A549 (cell line): ENCODE results near the gene SCARB1. TPM values are rescaled to one million over a fixed set of nuclear protein-coding genes. Genes with fewer than 3 reads are reported as not detected.

Experiments
- ATAC-seq, 2 experiments: fragments of 200-7000 bp in 1 of 2; fragments of >200 bp in 1 of 2; cut with Nextera tagmentation in 1 of 2; cut with Tn5 transposase in 1 of 2; 3 replicates each; pipeline versions ENCODE4 v1.8.0 to v1.9.1; 2018 to 2020; ENCODE audit warnings: mild to moderate bottlenecking in 1 of 2, moderate library complexity in 1 of 2
- CTCF ChIA-PET: fragments of 300-600 bp; sonication (Branson Sonifier 250); formaldehyde crosslinking; extraction: SDS; loops from one replicate; lab custom pipeline; 2021; ENCODE audit warnings: antibody characterized with exemption, inconsistent platforms; lab: Yijun Ruan, JAX
- POLR2A ChIA-PET: fragments of 350-600 bp; formaldehyde crosslinking; extraction: SDS; loops from one replicate; lab custom pipeline; 2021; ENCODE audit warnings: antibody characterized with exemption, inconsistent platforms; lab: Yijun Ruan, JAX
- DNase-seq, 2 experiments: peaks; one replicate each; pipeline versions ENCODE4 v3.0.0 to v3.0.0-alpha.2; 2011 to 2016; ENCODE audit warnings: low read depth in 1 of 2, low spot score in 1 of 2
- FAIRE-seq: peaks from 2 replicates; lab custom pipeline; 2011; peaks lifted over from hg19 to GRCh38; lab: Jason Lieb, UNC
- H3K27ac ChIP-seq, 2 experiments: fragments of >200 bp; sonication (Bioruptor Twin); formaldehyde crosslinking; 3 replicates each; pipeline ENCODE4 v1.5.1; 2016 to 2017
- H3K4me1 ChIP-seq: fragments of >200 bp; sonication (Bioruptor Twin); formaldehyde crosslinking; 3 replicates; pipeline ENCODE4 v1.6.1; 2016
- H3K4me2 ChIP-seq: fragments of >200 bp; sonication (Bioruptor Twin); formaldehyde crosslinking; 3 replicates; pipeline ENCODE4 v1.6.1; 2016
- H3K4me3 ChIP-seq: fragments of >200 bp; sonication (Bioruptor Twin); formaldehyde crosslinking; 3 replicates; pipeline ENCODE4 v1.5.1; 2016
- H3K9me3 ChIP-seq: fragments of >200 bp; sonication (Bioruptor Twin); formaldehyde crosslinking; 3 replicates; pipeline ENCODE4 v1.6.1; 2016
- BHLHE40 ChIP-seq: IDR thresholded peaks from 2 replicates; pipeline ENCODE4 v1.6.1; 2012; ENCODE audit warnings: low read depth, low read length, inconsistent platforms
- CBX2 ChIP-seq: fragments of 200-600 bp; sonication (generic); IDR thresholded peaks from 2 replicates; pipeline ENCODE4 v1.6.1; 2016; ENCODE audit warnings: low read depth, mild to moderate bottlenecking, borderline replicate concordance
- CEBPB ChIP-seq, 2 experiments: fragments of >200 bp in 1 of 2; sonication (Bioruptor Twin) in 1 of 2; formaldehyde crosslinking in 1 of 2; IDR thresholded peaks; 2 replicates each; pipeline ENCODE4 v1.6.1; 2012 to 2016
- CHD2 ChIP-seq: fragments of 150-350 bp; IDR thresholded peaks from 2 replicates; pipeline ENCODE4 v1.6.1; 2014; ENCODE audit warnings: low read length; ENCODE audit not compliant: partially characterized antibody
- ESRRA ChIP-seq: fragments of 150-350 bp; IDR thresholded peaks from 2 replicates; pipeline ENCODE4 v1.6.1; 2014; ENCODE audit warnings: mild to moderate bottlenecking, low read length, borderline replicate concordance
- FOSB ChIP-seq: fragments of 250-450 bp; sonication (Bioruptor Pico); IDR thresholded peaks from 2 replicates; pipeline ENCODE4 v1.5.0; 2020; ENCODE audit warnings: mild to moderate bottlenecking, moderate library complexity
- FOSL2 ChIP-seq, 2 experiments: fragments of 450-650 bp in 1 of 2; fragments of >200 bp in 1 of 2; sonication (Bioruptor Twin) in 1 of 2; formaldehyde crosslinking; IDR thresholded peaks; 2 replicates each; pipeline versions ENCODE4 v1.5.0 to v1.6.1; 2016 to 2020; ENCODE audit warnings: mild to moderate bottlenecking in 1 of 2, moderate library complexity in 1 of 2
- GATA3 ChIP-seq: IDR thresholded peaks from 2 replicates; pipeline ENCODE4 v1.6.1; 2012; ENCODE audit warnings: borderline replicate concordance
- JUN ChIP-seq, 2 experiments: fragments of >200 bp; sonication (Bioruptor Twin); formaldehyde crosslinking; IDR thresholded peaks; 2 replicates in 1 of 2; 3 replicates in 1 of 2; pipeline ENCODE4 v1.6.1; 2016 to 2017
- MYC ChIP-seq: IDR thresholded peaks from 2 replicates; pipeline ENCODE4 v1.6.1; 2012; ENCODE audit warnings: mild to moderate bottlenecking, inconsistent platforms, low read length, improper control_type of control experiment, borderline replicate concordance
- NPAS2 ChIP-seq: fragments of 250-450 bp; sonication (Bioruptor Pico); IDR thresholded peaks from 2 replicates; pipeline ENCODE4 v1.8.0; 2022; ENCODE audit warnings: mild to moderate bottlenecking, moderate library complexity, borderline replicate concordance
- NR3C1 ChIP-seq: fragments of >200 bp; sonication (Bioruptor Twin); formaldehyde crosslinking; IDR thresholded peaks from 3 replicates; pipeline ENCODE4 v1.6.1; 2017
- PHF8 ChIP-seq: fragments of 200-600 bp; sonication (generic); IDR thresholded peaks from 2 replicates; pipeline ENCODE4 v1.6.1; 2016; ENCODE audit warnings: low read depth, mild to moderate bottlenecking, antibody characterized with exemption, moderate library complexity, borderline replicate concordance
- RAD21 ChIP-seq, 2 experiments: fragments of >200 bp in 1 of 2; sonication (Bioruptor Twin) in 1 of 2; formaldehyde crosslinking in 1 of 2; IDR thresholded peaks in 1 of 2; conservative IDR thresholded peaks in 1 of 2; 2 replicates in 1 of 2; 3 replicates in 1 of 2; pipeline ENCODE4 v1.6.1; 2012 to 2018; ENCODE audit warnings: inconsistent platforms in 1 of 2
- RARB ChIP-seq: fragments of 250-450 bp; sonication (Bioruptor Pico); IDR thresholded peaks from 2 replicates; pipeline ENCODE4 v1.8.0; 2021; ENCODE audit warnings: mild to moderate bottlenecking, moderate library complexity
- RCOR1 ChIP-seq: fragments of 150-350 bp; IDR thresholded peaks from 2 replicates; pipeline ENCODE4 v1.6.1; 2014; ENCODE audit warnings: antibody characterized with exemption, low read length, low read depth
- ZNF302 ChIP-seq: fragments of 250-450 bp; sonication (Bioruptor Pico); IDR thresholded peaks from 2 replicates; pipeline ENCODE4 v1.9.0; 2021; ENCODE audit warnings: inconsistent platforms, mild to moderate bottlenecking, moderate library complexity
- WGBS: methylation state at CpG from one replicate; pipeline ENCODE4 v1.1.6; 2017; ENCODE audit errors: missing lambda C conversion rate; 5-methylcytosine and 5-hydroxymethylcytosine counted together
- polyA plus RNA-seq, 4 experiments: library from polyadenylated mRNA; depleted of rRNA in 3 of 4; stranded (reverse); fragments of >200 nt; fragmentation: RNase III in 1 of 4; extraction: RNeasy Plus Mini Kit Qiagen cat#74134 plus additional on column Dnase treatment in 1 of 4; gene quantifications; 2 replicates in 3 of 4; 3 replicates in 1 of 4; pipeline ENCODE4 v1.2.3, GENCODE V29; 2011 to 2017
- TF ChIP-seq, protein P1 (sequence below): fragments of 150-350 bp; IDR thresholded peaks from 2 replicates; pipeline ENCODE4 v1.6.1; 2014; ENCODE audit warnings: low read depth, mild to moderate bottlenecking, low read length
- TF ChIP-seq, protein P2 (sequence below): IDR thresholded peaks from 2 replicates; pipeline ENCODE4 v1.6.1; 2012
- TF ChIP-seq, protein P3 (sequence below): fragments of 250-450 bp; sonication (Bioruptor Pico); IDR thresholded peaks from 2 replicates; pipeline ENCODE4 v1.5.0; 2021; ENCODE audit warnings: mild to moderate bottlenecking, moderate library complexity, borderline replicate concordance
- TF ChIP-seq, protein P4 (sequence below): IDR thresholded peaks from 2 replicates; pipeline ENCODE4 v1.6.1; 2012
- TF ChIP-seq, protein P5 (sequence below): fragments of >200 bp; sonication (Bioruptor Twin); formaldehyde crosslinking; IDR thresholded peaks from 3 replicates; pipeline ENCODE4 v1.6.1; 2016
- TF ChIP-seq, protein P6 (sequence below): fragments of 250-450 bp; sonication (Bioruptor Pico); IDR thresholded peaks from 2 replicates; pipeline ENCODE4 v1.5.0; 2020; ENCODE audit warnings: low read depth, mild to moderate bottlenecking, moderate library complexity
- TF ChIP-seq, protein P7 (sequence below): fragments of 450-650 bp; IDR thresholded peaks from 2 replicates; pipeline ENCODE4 v1.6.1; 2014; ENCODE audit warnings: antibody characterized with exemption

SCARB1 gene
- polyA plus RNA-seq, 2 of the 4 experiments (the other 2 are of a cell fraction), result 81.1 to 154 TPM

DNA sequence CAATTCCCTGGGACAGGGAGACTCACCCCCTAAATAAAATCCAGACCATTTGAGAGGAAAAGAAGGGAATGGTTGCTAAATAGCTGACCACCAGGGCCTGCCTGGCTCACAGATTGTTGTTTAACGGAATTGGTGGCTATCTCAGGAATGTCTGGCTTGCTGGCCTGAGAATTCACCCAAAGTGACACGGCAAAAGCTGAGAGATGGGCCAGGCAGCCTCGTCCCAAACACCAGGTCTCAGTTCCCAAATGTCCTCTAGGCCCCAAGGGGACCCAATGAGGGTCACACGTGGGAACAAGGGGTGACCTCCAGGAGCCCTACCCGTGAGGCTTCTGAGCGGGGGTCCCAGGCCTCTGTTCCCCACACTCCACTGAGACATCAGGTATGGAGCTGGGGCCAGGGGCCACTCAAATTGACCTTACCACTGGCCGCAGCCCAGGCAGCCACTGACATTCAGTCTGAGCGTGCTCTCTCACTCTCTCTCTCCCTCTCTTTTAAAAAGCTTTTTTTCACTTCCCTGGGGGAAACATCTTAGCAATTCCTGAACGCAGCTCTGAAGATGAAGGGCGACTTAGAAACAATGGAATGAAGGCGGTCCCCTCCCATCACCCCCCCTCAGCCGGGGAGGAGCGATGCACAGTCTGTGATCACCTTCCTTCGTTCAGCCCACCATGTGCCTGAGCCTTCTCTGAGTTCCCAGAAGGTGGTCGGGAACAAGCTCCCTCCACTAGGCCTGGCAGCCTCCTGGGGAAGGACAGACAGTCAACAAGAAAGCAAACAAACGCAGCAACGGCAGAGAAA lies 131.2 kb downstream of the SCARB1 start:
- Histone ChIP-seq H3K4me2 (no peak overlapping the region), H3K9me3 (no peaks in the 10 kb centered on the region), H3K27ac (peak overlapping the region; percentile 15 to 73; a peak in 4 of 6 replicates), H3K4me1 (peaks cover 32% of the 10 kb centered on the region), H3K4me3 (no peak overlapping the region)
- no peak for DNase-seq
- ChIA-PET POLR2A (no interaction called here), CTCF (interaction anchor here (0.6 to 1.5 kb wide), 10 partner anchors 8 to 1270 kb away, joined by 3 to 5 read pairs (median 3); no protein-coding TSS in a partner anchor)
- ATAC-seq, result no peak
- no peak for FAIRE-seq
- WGBS, result 77% methylated on average over 17 of the region's 17 CpGs
- no peak for TF ChIP-seq JUN (IDR thresholded peaks at IDR 0.05)
- no peak for TF ChIP-seq CHD2
- TF ChIP-seq CBX2, result no peak
- no peak for TF ChIP-seq RCOR1
- TF ChIP-seq, protein P1, sequence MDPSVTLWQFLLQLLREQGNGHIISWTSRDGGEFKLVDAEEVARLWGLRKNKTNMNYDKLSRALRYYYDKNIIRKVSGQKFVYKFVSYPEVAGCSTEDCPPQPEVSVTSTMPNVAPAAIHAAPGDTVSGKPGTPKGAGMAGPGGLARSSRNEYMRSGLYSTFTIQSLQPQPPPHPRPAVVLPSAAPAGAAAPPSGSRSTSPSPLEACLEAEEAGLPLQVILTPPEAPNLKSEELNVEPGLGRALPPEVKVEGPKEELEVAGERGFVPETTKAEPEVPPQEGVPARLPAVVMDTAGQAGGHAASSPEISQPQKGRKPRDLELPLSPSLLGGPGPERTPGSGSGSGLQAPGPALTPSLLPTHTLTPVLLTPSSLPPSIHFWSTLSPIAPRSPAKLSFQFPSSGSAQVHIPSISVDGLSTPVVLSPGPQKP, result no peak
- no peak for TF ChIP-seq PHF8
- no peak for TF ChIP-seq FOSB (CRISPR knock-in tag)
- TF ChIP-seq, protein P2, sequence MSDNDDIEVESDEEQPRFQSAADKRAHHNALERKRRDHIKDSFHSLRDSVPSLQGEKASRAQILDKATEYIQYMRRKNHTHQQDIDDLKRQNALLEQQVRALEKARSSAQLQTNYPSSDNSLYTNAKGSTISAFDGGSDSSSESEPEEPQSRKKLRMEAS, result 0 out of 2 replicates have a peak, but pooled peaks have one; percentile 22

DNA sequence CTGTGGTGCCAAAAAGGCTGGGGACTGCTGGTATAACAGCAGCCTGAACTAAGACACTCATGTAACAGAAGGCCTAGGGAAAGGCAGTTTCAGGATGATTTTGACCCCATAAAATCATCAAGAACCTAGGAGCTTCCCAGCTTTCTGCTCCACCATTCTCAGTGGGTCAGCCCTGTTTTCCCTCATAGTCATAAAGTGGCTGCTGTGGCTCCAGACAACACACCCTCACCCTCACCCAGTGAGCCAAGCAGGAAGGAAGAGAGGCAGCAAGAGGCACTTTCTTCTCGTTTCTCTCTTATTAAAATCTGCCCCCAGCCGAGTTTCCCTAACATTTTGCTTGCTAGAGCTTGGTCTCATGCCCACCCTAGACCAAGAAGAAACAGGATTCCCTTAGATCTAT lies 131.8 kb downstream of the SCARB1 start:
- H3K4me1 ChIP-seq, result peaks cover 37% of the 10 kb centered on the region
- 98% methylated on average over 2 of the region's 2 CpGs for WGBS
- no peaks in the 10 kb centered on the region for H3K9me3 ChIP-seq
- no peak for DNase-seq
- no peak for FAIRE-seq
- H3K4me2 ChIP-seq, result no peak overlapping the region
- no peak overlapping the region for H3K4me3 ChIP-seq
- H3K27ac ChIP-seq, result peak overlapping the region in 1 of 2 experiments; percentile 73; a peak in 3 of 6 replicates
- ATAC-seq, result no peak
- TF ChIP-seq CEBPB (IDR thresholded peaks at IDR 0.05), result no peak
- no peak for TF ChIP-seq RAD21 (conservative IDR thresholded peaks at IDR 0.05 in 1 of 2, IDR thresholded peaks at IDR 0.05 in 1 of 2)
- TF ChIP-seq, protein P1, result no peak
- no peak for TF ChIP-seq GATA3
- no peak for TF ChIP-seq NR3C1
- TF ChIP-seq, protein P3, sequence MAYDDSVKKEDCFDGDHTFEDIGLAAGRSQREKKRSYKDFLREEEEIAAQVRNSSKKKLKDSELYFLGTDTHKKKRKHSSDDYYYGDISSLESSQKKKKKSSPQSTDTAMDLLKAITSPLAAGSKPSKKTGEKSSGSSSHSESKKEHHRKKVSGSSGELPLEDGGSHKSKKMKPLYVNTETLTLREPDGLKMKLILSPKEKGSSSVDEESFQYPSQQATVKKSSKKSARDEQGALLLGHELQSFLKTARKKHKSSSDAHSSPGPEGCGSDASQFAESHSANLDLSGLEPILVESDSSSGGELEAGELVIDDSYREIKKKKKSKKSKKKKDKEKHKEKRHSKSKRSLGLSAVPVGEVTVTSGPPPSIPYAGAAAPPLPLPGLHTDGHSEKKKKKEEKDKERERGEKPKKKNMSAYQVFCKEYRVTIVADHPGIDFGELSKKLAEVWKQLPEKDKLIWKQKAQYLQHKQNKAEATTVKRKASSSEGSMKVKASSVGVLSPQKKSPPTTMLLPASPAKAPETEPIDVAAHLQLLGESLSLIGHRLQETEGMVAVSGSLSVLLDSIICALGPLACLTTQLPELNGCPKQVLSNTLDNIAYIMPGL (CRISPR knock-in tag), result no peak
- no peak for TF ChIP-seq NPAS2 (CRISPR knock-in tag)
- TF ChIP-seq RARB (CRISPR knock-in tag), result no peak
- no peak for TF ChIP-seq FOSL2 (IDR thresholded peaks at IDR 0.05)
- TF ChIP-seq FOSL2 (CRISPR knock-in tag; IDR thresholded peaks at IDR 0.05), result no peak
- TF ChIP-seq, protein P4, sequence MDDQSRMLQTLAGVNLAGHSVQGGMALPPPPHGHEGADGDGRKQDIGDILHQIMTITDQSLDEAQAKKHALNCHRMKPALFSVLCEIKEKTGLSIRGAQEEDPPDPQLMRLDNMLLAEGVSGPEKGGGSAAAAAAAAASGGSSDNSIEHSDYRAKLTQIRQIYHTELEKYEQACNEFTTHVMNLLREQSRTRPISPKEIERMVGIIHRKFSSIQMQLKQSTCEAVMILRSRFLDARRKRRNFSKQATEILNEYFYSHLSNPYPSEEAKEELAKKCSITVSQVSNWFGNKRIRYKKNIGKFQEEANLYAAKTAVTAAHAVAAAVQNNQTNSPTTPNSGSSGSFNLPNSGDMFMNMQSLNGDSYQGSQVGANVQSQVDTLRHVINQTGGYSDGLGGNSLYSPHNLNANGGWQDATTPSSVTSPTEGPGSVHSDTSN, result no peak
- no peak for TF ChIP-seq CBX2
- TF ChIP-seq, protein P5, sequence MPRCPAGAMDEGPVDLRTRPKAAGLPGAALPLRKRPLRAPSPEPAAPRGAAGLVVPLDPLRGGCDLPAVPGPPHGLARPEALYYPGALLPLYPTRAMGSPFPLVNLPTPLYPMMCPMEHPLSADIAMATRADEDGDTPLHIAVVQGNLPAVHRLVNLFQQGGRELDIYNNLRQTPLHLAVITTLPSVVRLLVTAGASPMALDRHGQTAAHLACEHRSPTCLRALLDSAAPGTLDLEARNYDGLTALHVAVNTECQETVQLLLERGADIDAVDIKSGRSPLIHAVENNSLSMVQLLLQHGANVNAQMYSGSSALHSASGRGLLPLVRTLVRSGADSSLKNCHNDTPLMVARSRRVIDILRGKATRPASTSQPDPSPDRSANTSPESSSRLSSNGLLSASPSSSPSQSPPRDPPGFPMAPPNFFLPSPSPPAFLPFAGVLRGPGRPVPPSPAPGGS, result no peak
- TF ChIP-seq, protein P6, sequence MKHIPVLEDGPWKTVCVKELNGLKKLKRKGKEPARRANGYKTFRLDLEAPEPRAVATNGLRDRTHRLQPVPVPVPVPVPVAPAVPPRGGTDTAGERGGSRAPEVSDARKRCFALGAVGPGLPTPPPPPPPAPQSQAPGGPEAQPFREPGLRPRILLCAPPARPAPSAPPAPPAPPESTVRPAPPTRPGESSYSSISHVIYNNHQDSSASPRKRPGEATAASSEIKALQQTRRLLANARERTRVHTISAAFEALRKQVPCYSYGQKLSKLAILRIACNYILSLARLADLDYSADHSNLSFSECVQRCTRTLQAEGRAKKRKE (CRISPR knock-in tag), result no peak
- TF ChIP-seq, protein P7, sequence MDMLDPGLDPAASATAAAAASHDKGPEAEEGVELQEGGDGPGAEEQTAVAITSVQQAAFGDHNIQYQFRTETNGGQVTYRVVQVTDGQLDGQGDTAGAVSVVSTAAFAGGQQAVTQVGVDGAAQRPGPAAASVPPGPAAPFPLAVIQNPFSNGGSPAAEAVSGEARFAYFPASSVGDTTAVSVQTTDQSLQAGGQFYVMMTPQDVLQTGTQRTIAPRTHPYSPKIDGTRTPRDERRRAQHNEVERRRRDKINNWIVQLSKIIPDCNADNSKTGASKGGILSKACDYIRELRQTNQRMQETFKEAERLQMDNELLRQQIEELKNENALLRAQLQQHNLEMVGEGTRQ, result no peak
- TF ChIP-seq BHLHE40, result no peak
- TF ChIP-seq MYC, result no peak
- no peak for TF ChIP-seq ESRRA
- TF ChIP-seq RCOR1, result no peak
- TF ChIP-seq ZNF302 (CRISPR knock-in tag), result no peak
- ChIA-PET POLR2A (no interaction called here), CTCF (interaction anchor here (0.8 to 1.5 kb wide), 4 partner anchors 9 to 162 kb away, joined by 3 to 4 read pairs (median 4); no protein-coding TSS in a partner anchor)
